SK-N-SH treated with all-trans-retinoic acid at 6 μM for 48 hours (cell line): ENCODE results near the gene COL23A1.

Source experiments
- ARNTL ChIP-seq: fragments of 450-650 bp; formaldehyde crosslinking; IDR thresholded peaks from 2 replicates; pipeline ENCODE4 v1.5.0; 2020; ENCODE audit warnings: low read depth, mild to moderate bottlenecking, moderate library complexity, borderline replicate concordance
- BACH2 ChIP-seq: fragments of 250-450 bp; sonication (Bioruptor Pico); IDR thresholded peaks from 2 replicates; pipeline ENCODE4 v1.9.0; 2021; ENCODE audit warnings: mild to moderate bottlenecking, borderline replicate concordance
- CREB5 ChIP-seq: fragments of 250-450 bp; sonication (Bioruptor Pico); IDR thresholded peaks from 2 replicates; pipeline ENCODE4 v1.5.1; 2020; ENCODE audit warnings: low read depth, mild to moderate bottlenecking, moderate library complexity
- CSDC2 ChIP-seq: fragments of 250-450 bp; sonication (Bioruptor Pico); IDR thresholded peaks from 2 replicates; pipeline ENCODE4 v1.5.0; 2020; ENCODE audit warnings: mild to moderate bottlenecking, moderate library complexity
- CSRNP3 ChIP-seq: fragments of 250-450 bp; sonication (Bioruptor Pico); IDR thresholded peaks from 2 replicates; pipeline ENCODE4 v1.5.1; 2021; ENCODE audit warnings: mild to moderate bottlenecking, moderate library complexity
- GLIS3 ChIP-seq: fragments of 250-450 bp; sonication (Bioruptor Pico); IDR thresholded peaks from 2 replicates; pipeline ENCODE4 v1.5.0; 2020; ENCODE audit warnings: mild to moderate bottlenecking, moderate library complexity
- ISL1 ChIP-seq: fragments of 250-450 bp; sonication (Bioruptor Pico); IDR thresholded peaks from 2 replicates; pipeline ENCODE4 v2.1.2; 2022; ENCODE audit warnings: mild to moderate bottlenecking, moderate library complexity
- OSR1 ChIP-seq: fragments of 250-450 bp; sonication (Bioruptor Pico); IDR thresholded peaks from 2 replicates; pipeline ENCODE4 v1.8.0; 2022; ENCODE audit warnings: moderate library complexity, mild to moderate bottlenecking, inconsistent platforms
- PATZ1 ChIP-seq: fragments of 250-450 bp; sonication (Bioruptor Pico); IDR thresholded peaks from 2 replicates; pipeline ENCODE4 v1.8.0; 2020; ENCODE audit warnings: mild to moderate bottlenecking, moderate library complexity, borderline replicate concordance
- TSHZ2 ChIP-seq: fragments of 250-450 bp; sonication (Bioruptor Pico); IDR thresholded peaks from 2 replicates; pipeline ENCODE4 v1.5.0; 2020; ENCODE audit warnings: mild to moderate bottlenecking, moderate library complexity
- ZFP3 ChIP-seq: fragments of 250-450 bp; sonication (Bioruptor Pico); IDR thresholded peaks from 2 replicates; pipeline ENCODE4 v1.5.0; 2020; ENCODE audit warnings: mild to moderate bottlenecking, moderate library complexity
- ZFP30 ChIP-seq: fragments of 450-650 bp; formaldehyde crosslinking; IDR thresholded peaks from 2 replicates; pipeline ENCODE4 v1.5.0; 2022; ENCODE audit warnings: mild to moderate bottlenecking, moderate library complexity
- ZNF70 ChIP-seq: fragments of 450-650 bp; formaldehyde crosslinking; IDR thresholded peaks from 2 replicates; pipeline ENCODE4 v1.5.0; 2020; ENCODE audit warnings: mild to moderate bottlenecking, moderate library complexity
- ZNF8 ChIP-seq: fragments of 450-650 bp; formaldehyde crosslinking; IDR thresholded peaks from 2 replicates; pipeline ENCODE4 v1.5.0; 2020; ENCODE audit warnings: mild to moderate bottlenecking, moderate library complexity

- no peak for TF ChIP-seq CSDC2
- TF ChIP-seq ZNF8: no peak
- TF ChIP-seq CREB5 (CRISPR knock-in tag): no peak
- TF ChIP-seq PATZ1 (CRISPR knock-in tag): no peak
- no peak for TF ChIP-seq GLIS3 (CRISPR knock-in tag)
- TF ChIP-seq ISL1: no peak
- no peak for TF ChIP-seq ZFP3
- no peak for TF ChIP-seq ARNTL (CRISPR knock-in tag)
- no peak for TF ChIP-seq CSRNP3
- TF ChIP-seq TSHZ2: no peak
- no peak for TF ChIP-seq ZFP30
- TF ChIP-seq OSR1 (CRISPR knock-in tag): no peak
- no peak for TF ChIP-seq BACH2
- no peak for TF ChIP-seq ZNF70 (CRISPR knock-in tag)
Measured at GRCh38 chr5:178605788-178606187, 15.6 kb upstream of the COL23A1 start.
